ENCODE measurements around the gene BACE2. TPM values are rescaled to one million over a fixed set of nuclear protein-coding genes. Genes with fewer than 3 reads are reported as not detected.

The BACE2 gene
- total RNA-seq, 1 donor from 2014 or later, result 16.8 TPM

DNA sequence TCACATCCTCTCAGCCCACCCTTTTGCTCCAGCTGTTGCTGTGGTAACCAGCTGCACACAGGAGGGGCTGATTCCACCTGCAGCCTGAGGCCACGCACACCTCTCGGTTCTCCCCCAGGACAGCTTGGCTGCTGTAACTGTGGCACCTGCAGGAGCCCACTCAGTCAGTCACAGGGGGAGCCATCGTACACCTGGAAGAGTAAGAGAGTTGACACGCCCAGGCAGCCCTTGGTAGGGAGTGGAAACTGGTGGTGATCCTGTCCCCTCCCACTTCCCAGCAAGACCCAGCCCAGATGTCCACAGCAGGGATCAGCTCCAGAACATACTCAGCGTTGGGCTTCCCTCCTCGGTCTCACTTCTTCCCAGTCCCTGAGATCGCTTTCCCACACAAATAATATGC lies 32.2 kb upstream of the BACE2 start:
- H3K4me3 Mint-ChIP-seq (ENCODE audit: unreplicated experiment), result no peak overlapping the region
- H3K4me3 ChIP-seq (ENCODE audit: insufficient read depth, low read depth, low read length), result no peak overlapping the region
- no peak overlapping the region for H3K9ac ChIP-seq (ENCODE audit: low read length)
- H3K4me1 ChIP-seq (ENCODE audit: insufficient read depth, low read length), result peaks cover 4% of the 10 kb centered on the region
- no peak for DNase-seq (ENCODE audit: low read depth)
- no peak overlapping the region for H3K27ac Mint-ChIP-seq (ENCODE audit: unreplicated experiment)
- peaks cover 4% of the 10 kb centered on the region for H3K9me3 Mint-ChIP-seq (ENCODE audit: unreplicated experiment)
- H3K9me3 ChIP-seq (ENCODE audit: insufficient read depth, low read depth, low read length), result no peaks in the 10 kb centered on the region
- TF ChIP-seq, protein P1, sequence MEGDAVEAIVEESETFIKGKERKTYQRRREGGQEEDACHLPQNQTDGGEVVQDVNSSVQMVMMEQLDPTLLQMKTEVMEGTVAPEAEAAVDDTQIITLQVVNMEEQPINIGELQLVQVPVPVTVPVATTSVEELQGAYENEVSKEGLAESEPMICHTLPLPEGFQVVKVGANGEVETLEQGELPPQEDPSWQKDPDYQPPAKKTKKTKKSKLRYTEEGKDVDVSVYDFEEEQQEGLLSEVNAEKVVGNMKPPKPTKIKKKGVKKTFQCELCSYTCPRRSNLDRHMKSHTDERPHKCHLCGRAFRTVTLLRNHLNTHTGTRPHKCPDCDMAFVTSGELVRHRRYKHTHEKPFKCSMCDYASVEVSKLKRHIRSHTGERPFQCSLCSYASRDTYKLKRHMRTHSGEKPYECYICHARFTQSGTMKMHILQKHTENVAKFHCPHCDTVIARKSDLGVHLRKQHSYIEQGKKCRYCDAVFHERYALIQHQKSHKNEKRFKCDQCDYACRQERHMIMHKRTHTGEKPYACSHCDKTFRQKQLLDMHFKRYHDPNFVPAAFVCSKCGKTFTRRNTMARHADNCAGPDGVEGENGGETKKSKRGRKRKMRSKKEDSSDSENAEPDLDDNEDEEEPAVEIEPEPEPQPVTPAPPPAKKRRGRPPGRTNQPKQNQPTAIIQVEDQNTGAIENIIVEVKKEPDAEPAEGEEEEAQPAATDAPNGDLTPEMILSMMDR (IDR thresholded peaks at IDR 0.05; ENCODE audit: insufficient read depth, low read depth, low read length), result no peak
- no peak for TF ChIP-seq EZH2 (IDR thresholded peaks at IDR 0.05; ENCODE audit: insufficient read depth, low read length)
- no peak overlapping the region for H2AFZ ChIP-seq (ENCODE audit: low read depth, low read length)
- H3K27ac ChIP-seq (ENCODE audit: low read depth, low read length), result no peak overlapping the region
- H3K4me2 ChIP-seq (ENCODE audit: low read length), result no peak overlapping the region
- no peaks in the 10 kb centered on the region for H4K20me1 ChIP-seq (ENCODE audit: insufficient read depth, low read length)
- H3K27me3 Mint-ChIP-seq (ENCODE audit: low read depth, unreplicated experiment), result peaks cover 23% of the 10 kb centered on the region
- peaks cover 1% of the 10 kb centered on the region for H3K4me1 Mint-ChIP-seq (ENCODE audit: low read depth, unreplicated experiment)
- FAIRE-seq, result no peak
- H3K79me2 ChIP-seq (ENCODE audit: insufficient read depth, low read length), result no peaks in the 10 kb centered on the region
- no peaks in the 10 kb centered on the region for H3K36me3 Mint-ChIP-seq (ENCODE audit: low read depth, unreplicated experiment)
- no peaks in the 10 kb centered on the region for H3K36me3 ChIP-seq (ENCODE audit: insufficient read depth, low read length)
- H3K27me3 ChIP-seq (ENCODE audit: insufficient read depth, low read length), result no peaks in the 10 kb centered on the region

DNA sequence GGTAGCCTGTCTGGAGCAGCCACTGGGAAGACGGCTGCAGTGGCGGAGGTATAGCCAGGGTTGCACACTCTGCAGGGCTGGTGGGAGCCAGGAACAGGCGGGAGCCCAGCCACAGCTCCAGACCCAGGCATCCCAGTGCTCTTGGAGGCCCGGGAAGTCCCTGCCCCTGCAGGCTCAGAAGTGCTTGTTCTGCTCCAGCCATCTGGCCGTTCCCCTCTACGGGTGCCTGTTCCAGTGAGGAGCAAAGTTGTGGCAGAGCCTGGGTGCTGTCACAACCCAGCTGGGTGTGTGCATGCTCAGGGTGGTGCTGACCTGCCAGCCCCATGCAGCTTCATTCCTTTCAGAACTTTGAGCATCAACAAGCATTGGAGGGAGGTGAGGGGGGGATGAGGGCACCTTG lies 31.7 kb upstream of the BACE2 start:
- Mint-ChIP-seq H3K36me3 (ENCODE audit: low read depth, unreplicated experiment) (no peaks in the 10 kb centered on the region), H3K4me1 (ENCODE audit: low read depth, unreplicated experiment) (peaks cover 5% of the 10 kb centered on the region), H3K27ac (ENCODE audit: unreplicated experiment) (no peak overlapping the region), H3K27me3 (ENCODE audit: low read depth, unreplicated experiment) (peaks cover 23% of the 10 kb centered on the region), H3K9me3 (ENCODE audit: unreplicated experiment) (peaks cover 4% of the 10 kb centered on the region), H3K4me3 (ENCODE audit: unreplicated experiment) (no peak overlapping the region)
- Histone ChIP-seq H3K27me3 (ENCODE audit: insufficient read depth, low read length) (no peaks in the 10 kb centered on the region), H3K4me3 (ENCODE audit: insufficient read depth, low read depth, low read length) (no peak overlapping the region), H4K20me1 (ENCODE audit: insufficient read depth, low read length) (no peaks in the 10 kb centered on the region), H3K36me3 (ENCODE audit: insufficient read depth, low read length) (no peaks in the 10 kb centered on the region), H3K27ac (ENCODE audit: low read depth, low read length) (no peak overlapping the region), H2AFZ (ENCODE audit: low read depth, low read length) (no peak overlapping the region), H3K4me1 (ENCODE audit: insufficient read depth, low read length) (peaks cover 9% of the 10 kb centered on the region), H3K9ac (ENCODE audit: low read length) (no peak overlapping the region), H3K9me3 (ENCODE audit: insufficient read depth, low read depth, low read length) (no peaks in the 10 kb centered on the region), H3K4me2 (ENCODE audit: low read length) (no peak overlapping the region), H3K79me2 (ENCODE audit: insufficient read depth, low read length) (no peaks in the 10 kb centered on the region)
- FAIRE-seq (no peak), DNase-seq (ENCODE audit: low read depth) (no peak)
- TF ChIP-seq, protein P1 (IDR thresholded peaks at IDR 0.05; ENCODE audit: insufficient read depth, low read depth, low read length), result no peak
- TF ChIP-seq EZH2 (IDR thresholded peaks at IDR 0.05; ENCODE audit: insufficient read depth, low read length), result no peak

DNA sequence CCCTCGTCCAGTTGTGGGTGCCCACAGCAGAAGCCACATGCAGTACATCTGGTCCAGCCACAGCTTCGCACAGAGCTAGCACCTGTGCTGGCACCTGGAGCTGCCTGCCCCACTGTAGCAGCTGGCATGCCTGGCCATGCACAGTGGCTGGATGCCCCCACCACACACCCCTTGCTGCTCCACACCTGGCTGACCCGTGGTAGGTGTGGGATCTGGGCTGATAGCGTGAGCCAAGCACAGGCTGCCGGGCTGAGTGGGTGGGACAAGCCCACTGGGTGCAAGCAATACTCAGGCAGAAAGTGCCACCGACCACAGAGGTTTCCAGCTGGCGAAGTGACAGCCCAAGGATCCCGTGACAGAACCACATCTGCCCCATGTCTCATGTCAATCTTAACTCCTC lies 30.6 kb upstream of the BACE2 start:
- DNase-seq (ENCODE audit: low read depth), result no peak
- no peak overlapping the region for H3K4me3 ChIP-seq (ENCODE audit: insufficient read depth, low read depth, low read length)
- no peak overlapping the region for H3K4me2 ChIP-seq (ENCODE audit: low read length)
- TF ChIP-seq, protein P1 (IDR thresholded peaks at IDR 0.05; ENCODE audit: insufficient read depth, low read depth, low read length), result no peak
- TF ChIP-seq EZH2 (IDR thresholded peaks at IDR 0.05; ENCODE audit: insufficient read depth, low read length), result no peak
- H3K36me3 ChIP-seq (ENCODE audit: insufficient read depth, low read length), result no peaks in the 10 kb centered on the region
- H3K27me3 ChIP-seq (ENCODE audit: insufficient read depth, low read length), result no peaks in the 10 kb centered on the region
- Mint-ChIP-seq H3K27me3 (ENCODE audit: low read depth, unreplicated experiment) (peaks cover 14% of the 10 kb centered on the region), H3K9me3 (ENCODE audit: unreplicated experiment) (peaks cover 4% of the 10 kb centered on the region), H3K36me3 (ENCODE audit: low read depth, unreplicated experiment) (no peaks in the 10 kb centered on the region), H3K27ac (ENCODE audit: unreplicated experiment) (no peak overlapping the region), H3K4me1 (ENCODE audit: low read depth, unreplicated experiment) (peaks cover 12% of the 10 kb centered on the region), H3K4me3 (ENCODE audit: unreplicated experiment) (no peak overlapping the region)
- peaks cover 20% of the 10 kb centered on the region for H3K4me1 ChIP-seq (ENCODE audit: insufficient read depth, low read length)
- no peaks in the 10 kb centered on the region for H3K79me2 ChIP-seq (ENCODE audit: insufficient read depth, low read length)
- H3K9ac ChIP-seq (ENCODE audit: low read length), result no peak overlapping the region
- no peak overlapping the region for H2AFZ ChIP-seq (ENCODE audit: low read depth, low read length)
- H3K27ac ChIP-seq (ENCODE audit: low read depth, low read length), result no peak overlapping the region
- H4K20me1 ChIP-seq (ENCODE audit: insufficient read depth, low read length), result no peaks in the 10 kb centered on the region
- no peak for FAIRE-seq
- H3K9me3 ChIP-seq (ENCODE audit: insufficient read depth, low read depth, low read length), result no peaks in the 10 kb centered on the region
